ENCODE data around the gene GMDS.

Gene GMDS

DNA sequence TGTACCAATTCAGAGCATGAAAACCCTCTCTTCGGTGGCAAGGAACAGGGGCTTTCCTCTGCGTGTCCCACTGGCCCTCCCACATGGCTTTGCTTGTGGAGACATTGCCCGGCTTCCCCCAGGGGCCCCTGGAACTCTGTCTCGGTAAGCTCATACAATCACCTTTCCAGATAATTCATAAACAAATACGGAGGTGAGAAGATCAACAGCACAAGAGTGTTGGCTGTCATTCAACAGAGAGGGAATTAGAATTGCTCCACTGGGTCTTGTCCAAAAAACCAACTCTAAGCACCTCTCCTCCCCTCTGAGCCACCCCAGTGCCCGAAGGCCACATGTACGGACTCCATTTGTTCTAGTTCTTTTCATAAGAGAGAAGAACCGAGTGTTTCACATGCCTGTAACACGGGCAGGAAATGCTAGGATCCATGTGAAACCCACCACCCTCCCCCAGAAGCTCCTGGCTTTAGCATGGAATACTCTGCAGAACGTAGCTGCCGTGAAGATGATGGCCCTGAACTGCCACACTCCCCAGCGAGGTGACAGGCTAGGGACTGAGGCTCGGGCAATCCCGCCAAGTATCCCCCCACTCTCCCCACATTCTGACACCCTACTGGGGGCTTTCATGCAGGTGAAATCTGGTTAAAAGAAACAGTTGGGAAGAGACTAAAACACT, 660.3 kb downstream of the GMDS start:
- in situ Hi-C loops (cut with MboI; ENCODE audit: low sequenced_read_pairs) = no loop called here

DNA sequence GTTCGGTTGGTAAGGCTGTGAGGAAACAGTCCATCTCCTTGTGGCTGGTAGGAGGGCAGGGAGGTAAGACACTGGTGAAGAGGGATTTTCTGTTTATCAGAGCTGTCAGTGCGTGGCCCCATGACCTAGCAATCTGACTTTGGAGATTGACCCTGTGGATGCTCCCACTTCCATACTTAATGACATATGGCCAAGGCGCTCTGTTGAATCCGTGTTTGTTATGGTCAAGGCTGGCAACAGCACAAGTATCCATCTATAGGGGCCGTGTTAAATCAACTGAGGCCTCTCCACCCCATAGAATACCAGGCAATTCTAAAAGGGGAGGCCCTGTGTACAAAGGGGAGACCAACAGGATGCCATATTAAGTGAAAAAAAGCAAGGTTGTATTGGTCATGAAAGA, 661.3 kb downstream of the GMDS start:
- in situ Hi-C loops (cut with MboI; ENCODE audit: low sequenced_read_pairs) = no loop called here

- in situ Hi-C loops (cut with MboI; ENCODE audit: low sequenced_read_pairs) = no loop called here
These were observed 664.0 kb downstream of the GMDS start for GRCh38 chr6:1581120-1581991.

DNA sequence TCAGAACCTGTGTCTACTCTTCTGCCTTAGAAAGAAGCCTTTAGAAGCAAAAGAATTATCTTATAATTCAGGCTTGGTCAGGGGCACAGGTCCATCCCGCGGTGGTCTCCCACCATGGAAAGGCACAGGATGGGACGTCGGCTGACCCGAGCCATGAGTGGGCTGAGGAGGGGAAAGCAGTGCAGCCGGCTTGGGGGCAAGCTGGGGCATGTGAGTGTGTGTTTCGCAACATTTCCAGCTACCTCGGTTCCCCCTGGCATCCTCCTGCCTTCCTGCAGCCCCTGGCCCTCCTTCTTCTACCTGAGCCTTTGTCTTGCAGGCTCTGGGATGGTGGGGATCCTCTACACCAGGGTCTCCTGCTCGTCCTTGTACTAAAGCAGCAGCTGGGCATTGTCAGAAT, 664.8 kb downstream of the GMDS start:
- in situ Hi-C loops (cut with MboI; ENCODE audit: low sequenced_read_pairs) = no loop called here

GRCh38 chr6:1580109-1580508, 665.3 kb downstream of the GMDS start:
- in situ Hi-C loops (cut with MboI; ENCODE audit: low sequenced_read_pairs) = no loop called here

GRCh38 chr6:1579096-1579495, 666.3 kb downstream of the GMDS start:
- in situ Hi-C loops (cut with MboI; ENCODE audit: low sequenced_read_pairs) = no loop called here

GRCh38 chr6:1577896-1578745, 667.3 kb downstream of the GMDS start:
- in situ Hi-C loops (cut with MboI; ENCODE audit: low sequenced_read_pairs) = no loop called here

- in situ Hi-C loops (cut with MboI; ENCODE audit: low sequenced_read_pairs) = no loop called here
These were observed 668.2 kb downstream of the GMDS start for GRCh38 chr6:1577146-1577680.

DNA sequence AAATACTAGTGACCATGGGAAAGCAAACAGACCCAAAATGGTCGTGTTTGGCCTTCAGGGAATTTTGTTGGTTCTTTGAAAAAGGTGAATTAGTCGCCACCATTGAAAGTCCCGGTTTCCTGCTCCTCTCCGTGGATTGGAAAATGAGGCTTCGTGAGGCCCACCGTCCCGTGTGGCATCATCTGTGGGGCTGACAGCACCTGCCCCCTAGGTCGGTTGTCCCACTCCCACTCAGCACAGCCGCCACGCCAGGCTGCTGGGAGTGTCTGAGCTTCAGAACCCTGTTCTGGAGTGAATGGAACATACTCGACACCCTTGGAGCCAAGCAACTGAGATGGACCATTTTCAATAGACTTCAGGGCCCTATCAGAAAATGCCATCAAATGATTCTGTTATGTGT, 668.7 kb downstream of the GMDS start:
- in situ Hi-C loops (cut with MboI; ENCODE audit: low sequenced_read_pairs) = no loop called here

DNA sequence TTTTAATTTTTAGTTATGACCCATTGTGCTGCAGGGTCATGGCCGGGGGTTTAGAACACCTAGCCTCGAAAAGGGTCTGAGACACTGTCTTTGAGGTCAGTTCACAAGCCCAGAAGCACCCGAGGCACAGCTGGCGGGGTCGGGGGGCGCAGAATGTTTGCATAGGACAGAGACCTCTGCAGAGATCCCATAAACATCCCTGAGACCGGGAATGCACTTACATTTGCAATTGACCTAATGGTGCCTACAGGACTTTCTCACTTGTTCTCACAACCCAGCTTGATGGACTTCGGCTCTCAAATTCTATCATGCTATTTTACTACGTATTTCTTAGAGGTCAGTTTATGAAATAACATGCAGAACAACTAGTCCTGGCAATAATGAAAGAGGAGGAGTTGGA, 669.2 kb downstream of the GMDS start:
- in situ Hi-C loops (cut with MboI; ENCODE audit: low sequenced_read_pairs) = no loop called here

DNA sequence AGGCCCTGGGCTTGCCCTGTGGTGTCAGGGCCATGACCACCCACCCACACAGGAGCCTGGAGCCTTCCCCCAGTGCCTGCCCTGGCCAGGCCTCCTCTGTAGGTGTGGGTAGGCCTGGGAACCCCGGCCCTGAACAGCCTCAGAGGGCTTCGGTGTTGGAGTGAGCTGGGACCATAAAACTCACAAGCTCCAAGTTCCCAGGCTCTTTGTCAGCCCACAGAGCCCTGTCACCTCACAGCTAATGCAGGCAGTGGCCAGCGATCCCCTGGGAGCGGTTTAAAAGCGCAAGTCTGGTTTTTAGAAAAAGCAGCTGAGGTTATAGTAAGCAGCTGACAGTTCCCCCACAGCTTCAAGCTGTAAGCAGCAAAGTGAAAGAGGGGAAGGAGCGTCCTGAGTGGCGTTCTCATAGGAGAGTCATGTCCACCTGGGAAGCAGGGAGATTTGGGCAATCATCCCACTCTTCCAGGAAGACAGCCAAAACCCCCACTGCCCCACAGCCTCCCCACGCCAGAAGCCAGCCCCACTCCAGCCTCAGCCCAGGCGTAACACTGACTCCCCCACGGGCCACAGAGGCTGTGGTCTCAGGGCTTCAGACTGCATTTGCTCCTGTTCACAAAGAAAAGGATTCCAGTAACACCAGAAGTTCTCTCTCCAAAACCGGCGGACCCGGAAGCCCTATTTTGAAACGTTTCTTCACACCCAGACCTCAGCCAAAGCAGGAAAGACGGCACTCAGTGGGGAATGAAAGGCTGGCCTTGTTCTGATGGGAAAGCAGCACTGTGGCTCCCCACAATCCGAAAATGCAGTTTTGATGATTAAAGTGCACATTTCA, 670.0 kb downstream of the GMDS start:
- in situ Hi-C loops (cut with MboI; ENCODE audit: low sequenced_read_pairs) = no loop called here

DNA sequence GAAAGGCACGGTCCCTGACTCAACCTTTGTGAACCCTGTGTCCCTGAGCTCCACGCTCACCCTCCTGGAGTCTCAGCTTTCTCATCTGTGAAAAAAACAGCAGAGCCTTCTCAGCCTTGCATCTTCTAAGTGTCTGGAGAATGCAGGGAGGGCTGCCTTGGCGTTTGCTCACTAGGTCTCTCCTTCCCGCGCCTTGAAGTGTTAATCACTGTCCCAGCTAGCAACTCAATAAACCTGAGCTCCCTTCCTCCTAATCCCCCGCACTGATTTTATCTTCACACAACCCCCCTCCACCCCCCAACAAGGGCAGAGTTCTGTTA, 670.6 kb downstream of the GMDS start:
- in situ Hi-C loops (cut with MboI; ENCODE audit: low sequenced_read_pairs) = no loop called here

DNA sequence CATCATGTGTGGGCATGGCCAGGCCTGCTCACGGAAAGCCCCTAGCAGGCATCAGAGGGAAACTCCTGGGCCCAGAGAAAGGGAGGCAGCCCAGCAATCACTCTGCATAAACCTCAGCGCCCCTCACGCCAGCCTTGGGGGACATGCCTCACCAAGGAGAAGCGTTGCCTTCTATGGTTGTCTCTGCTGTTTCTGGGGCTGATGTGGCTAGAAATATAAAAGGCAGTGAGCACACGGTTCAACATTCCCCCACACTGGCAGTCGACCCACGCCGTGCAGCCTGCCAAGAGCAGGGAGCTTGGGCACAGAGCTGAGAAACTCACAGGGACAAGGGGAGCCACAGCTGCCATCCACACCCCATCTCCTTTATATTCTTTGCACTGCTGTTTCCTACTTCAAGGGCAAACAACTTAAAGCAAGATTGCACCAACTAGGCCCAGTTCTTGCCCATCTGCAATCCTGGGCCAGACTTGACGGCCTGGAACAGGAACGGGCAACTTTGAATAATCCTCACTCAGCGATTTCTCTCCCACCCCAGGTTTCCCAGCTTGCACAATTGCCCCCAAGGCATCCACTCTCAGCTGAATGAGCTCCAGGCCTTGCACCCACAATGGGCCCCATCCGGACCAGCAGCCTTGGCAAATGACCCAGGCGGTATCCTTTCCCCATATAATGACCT, 671.2 kb downstream of the GMDS start:
- in situ Hi-C loops (cut with MboI; ENCODE audit: low sequenced_read_pairs) = no loop called here
